Activated CD8-positive, alpha-beta memory T cell treated with anti-CD3 and anti-CD28 coated beads for 1 hour (primary cell): Measurements from ENCODE around the gene EHBP1.

ENCODE experiments used
- DNase-seq, 2 donors: peaks; one replicate each; pipeline ENCODE4 v3.0.0-alpha.2; 2020; ENCODE audit warnings: low read depth in 1 of 2; ENCODE audit errors: extremely low read depth in 1 of 2

The EHBP1 gene

GRCh38 chr2:62871506-62871905 is 166.0 kb downstream of the EHBP1 start:
- no peak for DNase-seq

GRCh38 chr2:62873603-62874002 is 168.1 kb downstream of the EHBP1 start:
- DNase-seq = no peak

GRCh38 chr2:62874881-62875383 is 169.4 kb downstream of the EHBP1 start:
- DNase-seq = no peak

- no peak for DNase-seq
These were observed 175.8 kb downstream of the EHBP1 start for GRCh38 chr2:62881162-62881795.

GRCh38 chr2:62883629-62884028 is 178.1 kb downstream of the EHBP1 start:
- DNase-seq = no peak

GRCh38 chr2:62884086-62884485 is 178.6 kb downstream of the EHBP1 start:
- DNase-seq = no peak

GRCh38 chr2:62884514-62884913 is 179.0 kb downstream of the EHBP1 start:
- DNase-seq = no peak

GRCh38 chr2:62894966-62895631 is 189.6 kb downstream of the EHBP1 start:
- no peak for DNase-seq

GRCh38 chr2:62895632-62896009 is 190.1 kb downstream of the EHBP1 start:
- DNase-seq = no peak

GRCh38 chr2:62897187-62897827 is 191.8 kb downstream of the EHBP1 start:
- DNase-seq = no peak

GRCh38 chr2:62904344-62904743 is 198.8 kb downstream of the EHBP1 start:
- no peak for DNase-seq

- no peak for DNase-seq
These were observed 202.6 kb downstream of the EHBP1 start for GRCh38 chr2:62908145-62908544.

GRCh38 chr2:62913311-62913710 is 207.8 kb downstream of the EHBP1 start:
- no peak for DNase-seq

- DNase-seq = no peak
These were observed 213.5 kb downstream of the EHBP1 start for GRCh38 chr2:62919041-62919440.

GRCh38 chr2:62920070-62920469 is 214.6 kb downstream of the EHBP1 start:
- DNase-seq = no peak

- DNase-seq = no peak
These were observed 217.7 kb downstream of the EHBP1 start for GRCh38 chr2:62923242-62923641.

- no peak for DNase-seq
These were observed 218.4 kb downstream of the EHBP1 start for GRCh38 chr2:62923881-62924280.

- no peak for DNase-seq
These were observed 222.5 kb downstream of the EHBP1 start for GRCh38 chr2:62928015-62928414.

GRCh38 chr2:62931536-62931935 is 226.0 kb downstream of the EHBP1 start:
- DNase-seq = no peak

GRCh38 chr2:62933398-62933917 is 227.9 kb downstream of the EHBP1 start:
- no peak for DNase-seq

GRCh38 chr2:62934517-62934916 is 229.0 kb downstream of the EHBP1 start:
- DNase-seq = no peak

- DNase-seq = no peak
These were observed 232.6 kb downstream of the EHBP1 start for GRCh38 chr2:62938126-62938525.
